Esophagus muscularis mucosa (tissue), 4 donors: ENCODE data around the gene FBXO48. TPM values are rescaled to one million over a fixed set of nuclear protein-coding genes. Genes with fewer than 3 reads are reported as not detected.

Experiments used
- DNase-seq: peaks from one replicate; pipeline ENCODE4 v3.0.0-alpha.2; 2017; ENCODE audit errors: extremely low spot score
- H3K27ac ChIP-seq, 4 donors: fragments of 200-600 bp; sonication (generic); replicated peaks in 1 of 4; 1 replicate in 3 of 4; 2 replicates in 1 of 4; pipeline ENCODE4 v1.5.1; 2016 to 2019; ENCODE audit warnings: mild to moderate bottlenecking in 1 of 4
- H3K27me3 ChIP-seq, 4 donors: fragments of 200-600 bp; sonication (generic); one replicate each; pipeline versions ENCODE4 v1.5.1 to v1.6.0; 2016 to 2019
- H3K36me3 ChIP-seq, 4 donors: fragments of 200-600 bp; sonication (generic); one replicate each; pipeline ENCODE4 v1.5.1; 2016 to 2019
- H3K4me1 ChIP-seq, 4 donors: fragments of 200-600 bp; sonication (generic); one replicate each; pipeline ENCODE4 v1.5.1; 2016 to 2019
- H3K4me3 ChIP-seq, 4 donors: fragments of 200-600 bp; sonication (generic); 1 replicate in 2 of 4; 2 replicates in 2 of 4; pipeline ENCODE4 v1.5.1; 2016 to 2019; ENCODE audit warnings: mild to moderate bottlenecking in 4 of 4, moderate library complexity in 1 of 4
- H3K9me3 ChIP-seq, 4 donors: fragments of 200-600 bp; sonication (generic); 1 replicate in 3 of 4; 2 replicates in 1 of 4; pipeline ENCODE4 v1.5.1; 2016 to 2019
- CTCF ChIP-seq, 3 experiments: fragments of 200-600 bp in 2 of 3; fragments of 450-650 bp in 1 of 3; sonication (generic) in 2 of 3; IDR thresholded peaks; one replicate each; pipeline ENCODE4 v1.5.1; 2017 to 2019; ENCODE audit warnings: antibody characterized with exemption in 3 of 3, mild to moderate bottlenecking in 2 of 3, moderate library complexity in 1 of 3
- EP300 ChIP-seq: sonication (generic); formaldehyde crosslinking; IDR thresholded peaks from one replicate; pipeline ENCODE4 v1.6.1; 2017; ENCODE audit warnings: antibody characterized with exemption
- POLR2A ChIP-seq: fragments of 450-650 bp; IDR thresholded peaks from one replicate; pipeline ENCODE4 v1.6.1; 2017; ENCODE audit warnings: antibody characterized with exemption, moderate library complexity, mild to moderate bottlenecking, low read depth
- POLR2AphosphoS5 ChIP-seq, 2 donors: sonication (generic); formaldehyde crosslinking; IDR thresholded peaks; one replicate each; pipeline ENCODE4 v1.6.1; 2017; ENCODE audit warnings: antibody characterized with exemption in 2 of 2
- WGBS: methylation state at CpG from one replicate; pipeline ENCODE4 v1.1.5; 2018; 5-methylcytosine and 5-hydroxymethylcytosine counted together
- intact Hi-C: fragments of 100-400 bp; cut with DNase I; formaldehyde crosslinking; loops from one replicate; pipeline ENCODE4 v1.15.1; 2023
- total RNA-seq, 4 donors: library from RNA; depleted of rRNA; stranded (reverse); fragments of >200 nt; gene quantifications; one replicate each; pipeline versions ENCODE4 v1.1.0 to v1.2.1, GENCODE V29; 2016

The FBXO48 gene
- total RNA-seq, 4 donors from 2014 or later = 0.33 to 0.83 (median 0.59) TPM

GRCh38 chr2:68475110-68475509 is 8.0 kb upstream of the FBXO48 start:
- H3K27ac ChIP-seq = no peak overlapping the region
- no peak for TF ChIP-seq POLR2AphosphoS5 (IDR thresholded peaks at IDR 0.05)
- no peak for TF ChIP-seq EP300
- TF ChIP-seq CTCF (IDR thresholded peaks at IDR 0.05) = no peak
- no peak for TF ChIP-seq POLR2A
- H3K4me3 ChIP-seq = no peak overlapping the region
- intact Hi-C loops = no loop called here
- H3K9me3 ChIP-seq = no peaks in the 10 kb centered on the region
- H3K4me1 ChIP-seq = no peaks in the 10 kb centered on the region
- H3K36me3 ChIP-seq = no peaks in the 10 kb centered on the region
- DNase-seq = no peak
- H3K27me3 ChIP-seq = no peaks in the 10 kb centered on the region

DNA sequence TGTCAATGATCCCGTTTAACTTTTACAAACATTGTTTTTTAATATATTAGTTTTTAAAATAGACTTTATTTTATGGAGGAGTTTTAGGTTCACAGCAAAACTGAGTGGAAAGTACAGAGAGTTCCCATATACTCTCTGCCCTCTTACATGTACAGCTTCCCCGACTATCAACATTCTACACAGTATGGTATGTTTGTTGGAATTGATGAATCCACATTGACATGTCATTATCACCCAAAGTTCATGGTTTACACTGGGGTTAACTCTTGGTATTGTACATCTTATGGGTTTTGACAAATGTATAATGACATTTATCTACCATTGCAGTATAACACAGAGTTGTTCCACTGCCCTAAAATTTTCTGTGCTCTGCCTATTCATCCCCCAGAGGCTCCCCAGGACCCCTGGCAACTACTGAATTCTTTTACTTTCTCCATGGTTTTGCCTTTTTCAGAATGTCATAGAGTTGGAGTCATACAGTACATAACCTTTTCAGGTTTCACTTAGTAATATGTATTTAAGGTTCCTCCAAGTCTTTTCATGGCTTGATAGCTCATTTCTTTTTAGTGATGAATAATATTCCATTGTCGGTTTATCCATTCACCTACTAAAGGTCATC is 5.8 kb upstream of the FBXO48 start:
- TF ChIP-seq POLR2AphosphoS5 (IDR thresholded peaks at IDR 0.05) = no peak
- H3K4me3 ChIP-seq = no peak overlapping the region
- WGBS = 91% methylated on average over 3 of the region's 3 CpGs
- H3K27ac ChIP-seq = no peak overlapping the region
- no peaks in the 10 kb centered on the region for H3K9me3 ChIP-seq
- H3K27me3 ChIP-seq = no peaks in the 10 kb centered on the region
- H3K4me1 ChIP-seq = peaks cover 7 to 12% (median 9%) of the 10 kb centered on the region in 4 donors
- H3K36me3 ChIP-seq = no peaks in the 10 kb centered on the region
- intact Hi-C loops = no loop called here
- DNase-seq = no peak

DNA sequence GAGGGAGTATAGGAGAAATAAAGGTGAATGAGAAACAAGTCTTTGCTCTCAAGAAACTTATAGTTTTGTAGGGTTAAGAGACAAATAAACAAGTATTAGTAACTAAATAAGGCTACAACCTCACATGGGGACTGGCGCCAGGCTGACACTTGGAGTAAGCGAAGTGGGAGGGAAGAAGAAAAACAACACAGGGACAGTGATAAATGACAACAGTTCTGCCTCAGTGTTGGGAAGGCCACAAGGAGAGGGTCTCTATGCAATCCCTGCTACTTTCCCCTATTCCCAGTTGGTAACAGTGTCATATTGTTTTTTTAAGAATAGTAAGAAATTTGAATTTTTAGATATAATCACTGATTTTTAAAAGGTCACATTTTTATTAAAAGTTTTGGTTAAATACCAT is 4.3 kb upstream of the FBXO48 start:
- 96% methylated on average over 2 of the region's 2 CpGs for whole genome bisulfite sequencing
- TF ChIP-seq POLR2AphosphoS5 (IDR thresholded peaks at IDR 0.05) (no peak), EP300 (no peak), CTCF (IDR thresholded peaks at IDR 0.05) (no peak), POLR2A (no peak)
- Histone ChIP-seq H3K27ac (no peak overlapping the region), H3K36me3 (no peaks in the 10 kb centered on the region), H3K4me3 (no peak overlapping the region), H3K9me3 (no peaks in the 10 kb centered on the region), H3K27me3 (no peaks in the 10 kb centered on the region), H3K4me1 (peaks cover 9 to 15% (median 14%) of the 10 kb centered on the region in 4 donors)
- DNase-seq = no peak
- intact Hi-C loops = no loop called here

GRCh38 chr2:68469935-68470334 is 2.8 kb upstream of the FBXO48 start:
- DNase-seq = no peak
- TF ChIP-seq POLR2A = no peak
- TF ChIP-seq POLR2AphosphoS5 (IDR thresholded peaks at IDR 0.05) = no peak
- TF ChIP-seq CTCF (IDR thresholded peaks at IDR 0.05) = no peak
- no peak for TF ChIP-seq EP300
- WGBS = 91% methylated on average over 1 of the region's 1 CpG
- H3K9me3 ChIP-seq = no peaks in the 10 kb centered on the region
- intact Hi-C loops = loop anchor here (5.0 kb wide), 2 partner anchors 362 to 457 kb away; no protein-coding TSS in a partner anchor
- no peak overlapping the region for H3K4me3 ChIP-seq
- H3K4me1 ChIP-seq = peaks cover 12 to 22% (median 20%) of the 10 kb centered on the region in 4 donors
- no peak overlapping the region for H3K27ac ChIP-seq
- H3K36me3 ChIP-seq = no peaks in the 10 kb centered on the region
- H3K27me3 ChIP-seq = no peaks in the 10 kb centered on the region

DNA sequence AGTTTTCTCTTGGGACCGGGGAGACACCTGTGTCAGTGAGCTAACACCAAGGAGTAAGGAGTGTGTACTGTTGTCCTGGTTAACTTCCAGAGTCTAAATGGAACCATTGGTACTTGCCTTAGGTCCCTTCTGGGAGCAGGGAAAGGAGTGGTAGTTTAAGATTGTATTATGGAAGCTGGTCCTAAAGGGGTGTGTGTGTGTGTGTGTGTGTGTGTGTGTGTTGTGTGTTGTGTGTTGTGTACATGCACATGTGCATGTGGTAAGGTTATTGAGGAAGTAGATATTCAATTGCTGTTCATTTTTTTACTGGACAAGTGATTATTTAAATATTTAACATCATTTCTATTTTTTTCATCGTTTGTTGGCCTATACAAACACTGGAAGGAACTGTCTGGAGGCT is 1.7 kb upstream of the FBXO48 start:
- H3K9me3 ChIP-seq = no peaks in the 10 kb centered on the region
- H3K27ac ChIP-seq = no peak overlapping the region
- no peaks in the 10 kb centered on the region for H3K27me3 ChIP-seq
- intact Hi-C loops = loop anchor here (5.0 kb wide), 2 partner anchors 364 to 458 kb away; no protein-coding TSS in a partner anchor
- no peak for TF ChIP-seq EP300
- no peak for TF ChIP-seq CTCF (IDR thresholded peaks at IDR 0.05)
- no peak for TF ChIP-seq POLR2A
- no peak for TF ChIP-seq POLR2AphosphoS5 (IDR thresholded peaks at IDR 0.05)
- 92% methylated on average over 2 of the region's 2 CpGs for WGBS
- H3K4me1 ChIP-seq = peaks cover 12 to 22% (median 20%) of the 10 kb centered on the region in 4 donors
- H3K36me3 ChIP-seq = no peaks in the 10 kb centered on the region
- H3K4me3 ChIP-seq = no peak overlapping the region
- DNase-seq = no peak
